GM18517 (cell line): Measurements from ENCODE around the gene PTDSS2.
"Not testable (repeated sequence)": the region's sequence is repeated elsewhere in the genome, so short reads cannot be mapped to it uniquely, and the experiment has no call there.

Experiments
- ATAC-seq: cut with Tn5 transposase; IDR thresholded peaks from one replicate; pipeline ENCODE4 v1.9.1; 2021; ENCODE audit warnings: mild to moderate bottlenecking, moderate library complexity; ENCODE audit not compliant: unreplicated experiment

Gene PTDSS2

DNA sequence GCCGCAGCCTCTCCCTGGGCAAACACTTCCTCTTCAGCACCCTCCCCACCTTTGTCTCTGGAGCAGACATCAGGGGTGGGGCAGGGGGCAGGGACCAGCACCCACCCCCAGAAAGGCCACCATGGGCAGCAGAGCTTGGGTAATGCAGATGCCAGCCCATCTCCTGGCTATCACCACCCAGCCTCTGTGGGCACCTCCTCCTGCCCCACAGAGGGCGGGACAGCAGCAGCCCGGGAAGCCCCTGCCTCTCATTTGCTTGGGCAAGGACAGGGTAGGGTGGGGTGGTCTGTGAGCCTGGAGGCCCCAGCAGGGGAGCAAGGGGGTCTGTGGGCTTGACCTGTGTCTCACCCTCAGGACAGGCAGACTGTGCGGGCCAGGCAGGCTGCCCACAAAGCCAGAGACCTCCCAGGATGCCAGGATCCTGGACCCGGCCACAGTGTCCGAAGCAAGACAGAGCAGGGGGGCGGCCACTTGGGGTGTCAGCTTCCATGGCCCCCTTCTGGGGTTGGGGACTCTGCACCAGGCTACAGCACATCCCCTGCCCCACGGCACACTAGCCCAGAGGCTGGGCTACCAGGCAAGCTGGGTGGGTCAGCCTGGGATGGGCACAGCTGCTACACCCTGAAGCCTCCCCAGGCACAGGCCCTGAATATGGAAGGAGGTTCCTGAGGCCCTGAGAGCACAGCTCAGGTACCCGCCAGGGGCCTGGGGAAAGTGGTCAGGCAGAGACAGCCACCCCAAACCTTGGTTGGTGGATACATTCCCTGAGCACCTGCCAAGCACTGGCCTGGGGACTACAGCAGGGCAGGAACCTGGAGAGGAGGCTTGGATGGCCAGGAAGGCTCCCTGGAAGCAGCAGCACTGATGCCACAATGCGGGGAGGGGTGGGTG, 52.5 kb downstream of the PTDSS2 start:
- no peak for ATAC-seq

DNA sequence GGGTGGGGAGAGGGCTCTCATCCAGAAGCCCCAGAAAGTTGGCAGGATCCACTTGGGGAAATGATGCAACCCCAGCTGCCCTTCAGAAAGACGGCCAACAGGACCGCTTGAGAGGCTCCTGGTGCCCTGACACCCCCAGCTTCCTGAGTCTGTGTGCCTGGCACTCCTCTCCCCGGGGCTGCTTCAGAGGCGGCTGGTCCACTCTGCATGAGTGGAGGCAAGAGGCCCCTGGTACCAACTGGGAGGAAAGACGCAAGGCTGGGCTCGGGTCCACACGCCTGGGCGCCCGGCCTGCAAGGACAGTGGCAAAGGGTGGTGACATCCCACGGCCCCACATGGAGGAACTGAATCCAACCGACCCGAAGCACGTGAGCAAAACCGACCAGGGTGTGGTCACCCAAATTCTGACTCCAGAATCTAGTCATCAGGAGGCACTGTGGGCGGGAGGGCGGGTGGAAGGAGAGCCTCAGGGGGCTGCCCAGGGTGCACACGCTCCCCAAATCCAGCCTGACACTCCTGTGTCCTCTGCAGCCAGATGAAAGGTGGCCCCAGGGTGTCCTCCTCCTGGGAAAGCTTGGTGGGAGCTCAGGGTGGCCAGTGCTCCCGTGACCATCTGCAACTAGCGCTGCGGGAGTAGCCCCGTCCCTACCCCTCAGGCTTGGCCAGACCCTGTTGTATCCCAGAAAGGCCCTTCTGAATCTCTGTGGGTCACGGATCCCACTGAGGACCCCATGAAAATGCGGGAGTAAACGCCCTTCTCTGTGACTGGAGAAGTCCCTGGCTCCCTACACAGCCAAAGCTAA, 53.3 kb downstream of the PTDSS2 start:
- no peak for ATAC-seq

DNA sequence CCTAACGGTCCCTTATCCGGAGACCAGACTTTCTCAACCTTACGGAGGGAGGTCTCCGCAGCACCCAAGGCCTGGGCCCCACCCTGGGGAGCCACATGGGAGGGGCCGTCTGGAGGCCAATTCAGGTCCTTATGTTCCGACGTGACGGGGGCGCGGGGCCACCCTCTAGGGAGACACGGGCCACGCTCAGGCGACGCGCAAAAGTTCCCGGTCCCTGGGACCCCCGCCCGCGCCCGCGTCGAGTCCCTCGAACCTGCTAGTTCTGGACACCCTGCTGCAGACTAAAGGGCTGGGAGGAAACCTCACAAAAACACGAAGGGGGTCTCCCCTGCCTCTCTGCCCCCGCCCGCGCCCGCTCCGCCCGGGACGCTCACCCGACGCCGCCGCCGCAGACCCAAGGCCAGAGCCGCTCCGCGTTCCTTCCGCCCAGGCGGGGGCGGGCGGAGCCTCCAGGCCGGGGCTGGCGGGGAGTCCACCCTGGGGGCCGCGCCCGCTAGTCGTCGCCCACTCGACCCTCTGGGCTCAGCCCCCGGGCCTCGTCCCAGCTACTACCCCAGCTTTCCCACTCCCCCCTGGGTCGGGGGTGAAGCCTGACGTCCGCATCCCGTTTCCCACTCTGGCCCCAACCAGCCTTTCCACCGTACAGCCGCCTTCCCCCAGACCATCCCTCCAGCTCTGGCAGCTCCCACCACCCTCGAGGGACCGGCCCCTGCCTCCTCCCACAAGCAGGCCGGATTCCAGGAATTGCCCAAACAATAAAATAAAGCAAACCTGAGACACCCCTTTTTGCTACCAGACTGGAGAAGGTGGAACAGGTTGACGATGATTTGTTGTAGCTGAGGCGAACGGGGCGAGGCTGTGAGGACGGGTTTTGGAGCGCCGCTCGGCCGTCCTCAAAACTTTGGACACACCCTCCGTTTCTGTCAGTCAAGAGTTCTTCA, 54.2 kb downstream of the PTDSS2 start:
- no peak for ATAC-seq

DNA sequence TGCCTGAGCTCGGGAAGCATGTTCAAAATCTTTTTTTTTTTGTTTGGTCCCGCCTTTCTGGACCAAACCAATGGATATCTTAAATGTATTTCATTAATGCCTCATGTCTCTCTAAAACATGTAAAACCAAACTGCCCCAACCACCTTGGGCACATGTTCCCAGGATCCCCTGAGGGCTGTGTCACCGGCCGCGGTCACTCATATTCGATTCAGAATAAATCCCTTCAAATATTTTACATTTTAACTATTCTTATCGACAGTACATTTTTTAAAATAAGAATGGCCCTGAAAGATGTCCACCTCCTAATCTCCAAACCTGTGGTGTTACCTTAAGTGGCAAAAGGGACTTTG, 54.9 kb downstream of the PTDSS2 start:
- no peak for ATAC-seq

DNA sequence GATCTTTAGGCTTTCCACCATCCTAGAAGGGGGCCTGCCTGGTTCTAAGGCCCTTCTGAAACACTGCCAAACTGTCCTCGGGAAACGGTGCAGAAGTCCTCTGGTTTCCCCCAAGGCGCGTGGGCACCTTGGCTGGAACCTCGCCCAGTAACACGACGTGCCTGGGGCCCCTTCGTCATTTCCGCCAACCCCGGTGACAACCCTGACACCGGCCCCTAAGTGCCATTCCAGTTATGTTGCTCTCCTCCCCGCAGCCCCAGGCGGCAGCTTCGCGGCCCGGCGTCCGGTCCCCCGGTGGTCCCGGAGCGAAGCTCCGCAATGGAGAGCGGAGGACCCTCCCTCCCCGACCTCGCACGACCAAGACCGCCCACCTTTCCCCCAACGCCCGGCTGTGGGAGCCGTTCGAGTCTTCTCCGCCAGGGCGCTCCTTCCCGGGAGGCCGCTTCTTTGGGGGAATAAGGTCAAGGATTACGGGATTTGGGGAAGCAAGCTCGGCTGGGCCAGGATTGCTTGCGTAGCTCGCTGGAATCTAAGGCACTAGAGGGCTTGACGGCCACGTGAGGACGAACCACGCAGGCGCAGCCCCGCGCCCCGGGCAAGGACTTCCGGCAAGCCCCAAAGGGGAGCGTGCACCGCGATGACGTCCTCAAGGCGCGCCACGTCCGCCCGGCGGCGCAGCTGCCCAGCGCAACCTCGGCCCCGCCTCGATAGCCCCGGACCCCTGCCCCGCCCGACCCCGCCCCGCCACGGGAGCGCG, 56.3 kb downstream of the PTDSS2 start:
- peak; percentile 71 for ATAC-seq

DNA sequence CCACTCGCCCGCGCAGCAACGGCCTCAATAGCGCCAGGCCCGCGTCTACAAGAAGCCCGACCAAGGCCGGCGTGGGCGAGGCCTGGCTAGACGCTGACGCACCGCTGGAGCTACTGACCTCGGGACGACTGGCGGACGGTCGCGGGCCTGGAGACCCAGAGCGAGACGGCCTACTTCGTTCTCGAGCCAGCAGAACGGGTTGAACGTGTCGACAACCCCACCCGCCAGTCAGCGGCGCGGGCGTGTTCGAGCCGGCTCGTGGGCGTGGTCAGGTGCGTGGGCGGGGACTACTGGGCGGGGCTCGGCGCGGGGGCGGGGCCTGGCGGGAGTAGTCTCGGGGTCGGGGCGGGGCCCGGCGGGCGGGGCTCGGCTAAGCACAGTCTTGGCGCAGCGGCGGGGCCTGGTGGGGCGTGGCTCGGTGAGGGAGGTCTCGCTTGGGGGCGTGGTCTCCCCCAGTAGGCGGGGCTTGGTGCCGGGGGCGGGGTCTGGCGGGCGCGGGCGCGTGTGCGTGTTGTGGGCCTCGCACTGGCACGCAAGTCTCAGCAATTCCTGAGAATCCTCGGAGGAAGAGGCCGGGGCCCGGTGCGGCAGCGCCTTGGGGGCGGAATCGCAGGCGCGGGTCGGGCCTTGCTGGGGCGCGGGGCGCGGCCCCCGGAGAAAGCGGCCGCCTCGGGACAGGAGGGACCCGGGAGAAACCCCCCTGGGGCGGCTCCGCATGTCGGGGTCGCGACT, 57.1 kb downstream of the PTDSS2 start, which contains the start of gene RNH1:
Gene RNH1 (minus strand): TSS at position 248 of the 732 bp plus-strand sequence. CDS start 5,080 bp downstream, outside the sequence.
- ATAC-seq = peak; percentile 34

DNA sequence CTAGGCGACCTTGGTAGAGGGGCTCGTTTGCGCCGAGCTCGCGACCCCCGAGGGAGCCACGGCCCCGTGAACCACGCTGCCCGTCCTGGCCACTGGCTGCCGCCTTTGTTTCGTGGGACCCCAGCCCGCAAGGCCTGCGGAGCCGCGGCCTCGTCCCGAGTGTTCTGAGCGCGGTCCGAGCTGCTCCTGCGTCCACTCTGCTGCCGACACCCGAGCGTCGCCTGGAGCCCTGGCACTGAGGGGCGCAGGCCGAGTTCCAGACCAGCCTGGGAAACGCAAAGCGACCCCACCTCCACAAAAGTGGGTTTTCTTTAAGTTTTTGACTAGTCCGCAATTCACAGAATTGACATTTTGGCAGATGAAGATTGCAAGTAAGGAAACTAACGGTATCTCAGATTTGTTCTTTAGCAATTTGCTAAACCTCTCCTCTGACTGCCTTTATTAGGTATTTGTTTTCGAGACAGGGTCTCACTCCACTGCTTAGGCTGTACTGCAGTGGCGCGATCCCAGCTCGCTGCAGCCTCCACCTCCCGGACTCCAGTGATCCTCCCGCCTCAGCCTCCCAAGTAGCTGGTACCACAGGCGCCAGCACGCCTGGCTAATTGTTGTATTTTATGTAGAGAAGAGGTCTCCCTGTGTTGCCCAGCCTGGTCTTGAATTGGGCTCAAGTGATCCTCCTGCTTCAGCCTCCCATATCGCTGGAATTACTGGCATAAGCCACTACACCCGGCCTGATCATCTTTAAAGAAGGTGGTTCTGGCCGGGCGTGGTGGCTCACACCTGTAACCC, 57.8 kb downstream of the PTDSS2 start:
- ATAC-seq = no peak

DNA sequence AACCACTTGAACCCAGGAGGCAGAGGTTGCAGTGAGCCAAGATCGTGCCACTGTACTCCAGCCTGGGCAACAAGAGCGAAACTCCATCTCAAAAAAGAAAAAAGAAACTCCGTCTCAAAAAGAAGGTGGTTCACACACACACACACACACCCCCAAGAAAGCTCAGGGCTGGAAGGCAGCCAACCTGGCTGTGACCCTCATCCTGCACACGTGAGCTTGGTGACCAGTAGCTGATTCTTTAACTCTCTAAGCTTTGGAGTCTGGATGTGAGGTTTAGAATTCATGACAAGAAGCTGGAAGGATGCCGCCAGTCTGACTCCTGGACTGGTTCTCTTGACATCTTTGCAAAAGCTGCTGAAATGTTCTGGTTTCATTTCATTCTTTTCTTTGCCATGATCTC, 58.9 kb downstream of the PTDSS2 start:
- no peak for ATAC-seq

DNA sequence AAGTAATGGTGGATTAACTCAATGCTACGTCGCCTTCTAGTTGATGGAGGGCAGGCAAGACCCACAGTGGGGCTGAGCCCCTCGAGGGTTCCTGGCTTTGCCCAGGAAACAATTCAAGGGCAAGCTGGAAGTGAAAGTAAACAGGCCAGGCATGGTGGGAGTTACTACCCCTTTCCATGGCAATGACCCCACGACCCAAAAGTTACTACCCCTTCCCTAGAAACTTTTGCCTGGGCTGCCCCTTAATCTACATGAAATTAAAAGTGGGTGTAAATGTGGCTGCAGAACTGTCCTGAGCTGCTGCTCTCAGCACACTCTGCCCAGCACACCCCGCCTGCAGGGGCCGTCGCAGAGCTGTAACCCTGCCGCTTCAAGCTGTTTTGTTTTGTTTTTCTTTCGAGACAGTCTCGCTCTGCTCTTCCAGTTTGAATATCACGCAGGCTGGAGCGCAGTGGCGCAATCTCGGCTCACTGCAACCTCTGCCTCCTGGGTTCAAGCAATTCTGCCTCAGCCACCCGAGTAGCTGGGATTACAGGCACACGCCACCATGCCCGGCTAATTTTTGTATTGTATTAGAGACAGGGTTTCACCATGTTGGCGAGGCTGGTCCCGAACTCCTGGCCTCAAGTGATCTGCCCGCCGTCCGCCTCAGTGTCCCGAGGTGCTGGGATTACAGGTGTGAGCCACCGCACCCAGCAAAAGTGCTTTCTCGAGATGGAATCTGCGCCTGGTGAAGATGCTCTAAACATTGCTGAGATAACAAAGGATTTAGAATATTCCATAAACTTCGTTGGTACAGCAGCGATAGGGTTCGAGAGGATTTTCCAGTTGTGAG, 62.9 kb downstream of the PTDSS2 start:
- ATAC-seq = no peak

DNA sequence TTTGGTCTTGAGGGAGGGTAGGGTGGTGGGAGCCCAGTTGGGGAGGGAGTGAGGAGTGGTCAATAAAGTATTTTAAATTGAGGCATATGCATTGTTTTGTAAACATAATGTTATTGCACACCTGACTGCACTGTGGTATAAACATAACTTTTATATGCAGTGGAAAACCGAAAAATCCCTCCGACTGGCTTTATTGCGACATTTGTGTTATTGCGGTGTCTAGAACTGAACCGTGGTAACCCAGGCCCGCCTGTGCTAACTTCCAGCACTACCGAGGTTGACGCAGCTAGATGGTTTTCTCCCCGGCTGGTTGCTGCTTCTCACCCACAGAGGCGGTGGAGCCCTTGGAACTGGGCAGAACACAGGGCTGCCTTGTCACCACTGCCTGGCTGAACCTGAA, 64.5 kb downstream of the PTDSS2 start:
- ATAC-seq = no peak

DNA sequence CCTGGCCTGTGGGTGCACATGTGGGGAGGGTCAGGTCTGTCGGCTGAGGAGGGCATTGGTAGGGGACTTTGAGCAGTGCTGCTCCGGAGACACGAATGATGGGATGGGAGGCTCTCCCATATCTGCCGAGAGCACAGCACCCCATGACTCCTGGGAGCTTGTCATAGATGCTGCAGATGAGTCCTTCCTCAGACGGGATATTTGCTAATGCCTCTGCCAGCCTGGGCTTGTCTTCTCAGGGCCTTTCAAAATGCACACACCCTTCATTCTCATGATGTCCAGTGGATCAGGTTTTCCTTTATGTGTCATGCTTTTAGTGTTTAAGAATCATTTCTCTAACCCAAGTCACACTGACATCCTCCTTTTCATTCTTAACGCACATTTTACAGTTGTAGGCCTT, 65.1 kb downstream of the PTDSS2 start:
- ATAC-seq = no peak

DNA sequence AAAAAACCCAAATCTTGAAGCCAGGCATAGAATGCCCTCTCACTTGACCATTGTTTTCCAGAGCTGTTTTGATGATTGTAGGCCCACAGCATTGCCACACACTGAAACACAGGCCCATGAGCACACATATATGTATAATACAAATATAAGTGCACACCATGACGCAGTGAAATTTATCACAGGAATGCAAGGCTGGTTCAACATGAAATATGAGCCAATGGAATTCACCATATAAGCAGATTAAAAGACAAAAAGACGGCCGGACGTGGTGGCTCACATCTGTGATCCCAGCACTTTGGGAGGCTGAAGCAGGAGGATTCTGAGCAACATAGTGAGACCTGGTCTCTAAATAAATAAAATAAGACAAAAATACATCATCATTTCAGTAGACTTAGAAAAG, 66.3 kb downstream of the PTDSS2 start:
- ATAC-seq = no peak

DNA sequence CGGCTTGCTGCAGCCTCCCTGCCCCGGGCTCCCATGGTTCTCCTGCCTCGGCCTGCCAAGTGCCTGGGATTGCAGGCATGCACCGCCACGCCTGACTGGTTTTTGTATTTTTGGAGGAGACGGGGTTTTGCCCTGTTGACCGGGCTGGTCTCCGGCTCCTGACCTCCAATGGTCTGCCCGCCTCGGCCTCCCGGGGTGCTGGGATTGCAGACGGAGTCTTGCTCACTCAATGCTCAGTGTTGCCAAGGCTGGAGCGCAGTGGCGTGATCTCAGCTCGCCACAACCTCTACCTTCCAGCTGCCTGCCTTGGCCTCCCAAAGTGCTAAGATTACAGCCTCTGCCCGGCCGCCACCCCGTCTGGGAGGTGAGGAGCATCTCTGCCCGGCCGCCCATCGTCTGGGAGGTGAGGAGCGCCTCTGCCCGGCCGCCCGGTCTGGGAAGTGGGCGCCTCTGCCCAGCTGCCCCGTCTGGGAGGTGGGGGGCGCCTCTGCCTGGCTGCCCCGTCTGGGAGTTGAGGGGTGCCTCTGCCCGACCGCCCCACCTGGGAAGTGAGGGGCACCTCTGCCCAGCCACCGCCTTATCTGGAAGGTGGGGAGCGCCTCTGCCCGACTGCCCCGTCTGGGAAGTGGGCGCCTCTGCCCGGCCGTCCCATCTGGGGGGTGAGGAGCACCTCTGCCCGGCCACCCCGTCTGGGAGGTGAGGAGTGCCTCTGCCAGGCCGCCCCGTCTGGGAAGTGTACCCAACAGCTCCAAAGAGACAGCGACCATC, 67.0 kb downstream of the PTDSS2 start:
- ATAC-seq = not testable (repeated sequence)

DNA sequence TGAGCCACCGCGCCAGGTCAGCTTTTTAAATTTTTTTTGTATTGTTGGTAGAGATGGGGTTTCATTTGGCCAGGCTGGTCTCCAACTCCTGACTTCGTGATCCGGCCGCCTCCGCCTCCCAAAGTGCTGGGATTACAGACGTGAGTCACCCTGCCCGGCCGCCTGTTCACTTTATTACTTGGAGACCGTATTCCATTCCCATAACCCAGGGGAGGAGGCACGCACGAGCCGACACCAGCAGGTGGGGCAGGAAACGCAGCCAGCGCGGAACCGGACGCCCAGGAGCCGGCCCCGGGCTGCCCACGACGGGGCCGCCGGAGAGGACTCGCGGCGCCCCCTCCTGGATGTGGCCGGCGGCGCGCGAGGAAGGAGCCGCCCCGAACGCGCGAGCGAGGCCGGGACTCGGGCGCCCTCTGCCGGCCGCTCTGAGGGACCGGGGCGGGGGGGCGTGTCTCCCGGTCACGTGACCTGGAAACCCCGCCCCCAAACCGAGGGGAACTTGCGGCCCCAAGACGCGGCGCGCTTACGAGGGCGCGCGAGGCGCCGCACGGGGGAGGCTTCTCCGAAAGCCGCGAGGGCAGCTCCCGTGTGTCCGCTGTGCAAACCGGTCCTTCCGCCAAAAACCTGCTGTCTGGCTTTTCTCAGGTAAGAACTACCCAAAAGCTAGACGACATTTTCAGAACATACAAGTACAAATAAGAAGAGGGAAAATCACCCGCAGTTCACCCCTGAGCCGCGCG, 68.6 kb downstream of the PTDSS2 start:
- no peak for ATAC-seq

DNA sequence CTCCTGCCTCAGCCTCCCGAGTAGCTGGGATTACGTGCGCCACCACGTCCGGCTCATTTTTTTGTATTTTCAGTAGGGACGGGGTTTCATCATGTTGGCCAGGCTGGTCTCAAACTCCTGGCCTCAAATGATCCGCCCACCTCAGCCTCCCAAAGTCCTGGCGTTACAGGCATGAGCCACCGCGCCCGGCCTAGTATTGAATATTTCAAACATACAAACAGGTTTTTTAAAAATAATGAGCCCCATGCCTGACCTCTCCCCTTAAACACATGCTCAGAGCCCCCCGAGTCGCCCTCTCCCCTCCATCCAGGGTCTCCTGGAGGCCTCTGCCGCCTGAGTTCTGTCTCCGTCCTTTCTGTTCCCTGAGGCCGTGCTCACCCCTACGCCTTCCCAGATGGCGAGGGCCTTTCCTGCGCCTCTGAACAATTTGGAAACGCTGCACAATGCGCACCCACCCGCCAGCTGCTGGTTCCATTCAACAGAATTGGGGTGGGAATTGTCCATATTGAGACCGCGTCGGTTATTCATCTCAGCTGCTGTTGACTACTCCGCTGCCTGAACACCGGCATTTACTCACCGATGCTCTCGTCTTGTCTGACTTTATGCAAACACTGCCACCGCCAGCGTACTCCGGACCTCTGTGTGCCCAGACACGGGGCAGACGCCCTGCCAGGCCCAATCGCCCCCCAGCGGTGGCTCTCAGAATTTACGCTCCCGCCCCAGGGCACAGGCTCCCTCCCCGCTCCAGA, 70.5 kb downstream of the PTDSS2 start:
- no peak for ATAC-seq
